ENCODE results near the gene TMEM41A.
"Not testable (repeated sequence)": the region's sequence is repeated elsewhere in the genome, so short reads cannot be mapped to it uniquely, and the experiment has no call there.

TMEM41A gene

GRCh38 chr3:185473290-185473815, 25.5 kb downstream of the TMEM41A start:
- no peak overlapping the region for H3K4me3 ChIP-seq (ENCODE audit: low read depth in 1 of 2, low read length in 2 of 2)
- H2AFZ ChIP-seq (ENCODE audit: low read depth, low read length): no peak overlapping the region
- no peaks in the 10 kb centered on the region for H4K20me1 ChIP-seq (ENCODE audit: insufficient read depth, low read length)
- H3K36me3 ChIP-seq (ENCODE audit: insufficient read depth, low read length): no peaks in the 10 kb centered on the region
- ATAC-seq (ENCODE audit: insufficient read depth, low read depth) (no peak), DNase-seq (no peak)
- H3K9ac ChIP-seq (ENCODE audit: low read depth, low read length): no peak overlapping the region
- H3K4me1 ChIP-seq (ENCODE audit: insufficient read depth, low read length): no peaks in the 10 kb centered on the region
- no peak overlapping the region for H3K27ac ChIP-seq (ENCODE audit: low read length)
- H3K79me2 ChIP-seq (ENCODE audit: insufficient read depth, low read length): no peaks in the 10 kb centered on the region
- H3K9me3 ChIP-seq (ENCODE audit: insufficient read depth, low read length, severe bottlenecking): no peaks in the 10 kb centered on the region
- TF ChIP-seq EZH2 (IDR thresholded peaks at IDR 0.05; ENCODE audit: borderline replicate concordance, low read depth, low read length, severe bottlenecking) (no peak), CTCF (IDR thresholded peaks at IDR 0.05; ENCODE audit: borderline replicate concordance, extremely low read depth, low read length, poor library complexity, severe bottlenecking) (no peak)
- H3K4me2 ChIP-seq (ENCODE audit: insufficient read depth, low read length): no peak overlapping the region
- H3K27me3 ChIP-seq (ENCODE audit: insufficient read depth, low read length, poor library complexity): no peaks in the 10 kb centered on the region

- Histone ChIP-seq H3K9me3 (ENCODE audit: insufficient read depth, low read length, severe bottlenecking) (no peaks in the 10 kb centered on the region), H3K36me3 (ENCODE audit: insufficient read depth, low read length) (no peaks in the 10 kb centered on the region), H4K20me1 (ENCODE audit: insufficient read depth, low read length) (no peaks in the 10 kb centered on the region), H3K4me3 (ENCODE audit: low read depth in 1 of 2, low read length in 2 of 2) (no peak overlapping the region), H2AFZ (ENCODE audit: low read depth, low read length) (no peak overlapping the region), H3K27me3 (ENCODE audit: insufficient read depth, low read length, poor library complexity) (no peaks in the 10 kb centered on the region), H3K4me2 (ENCODE audit: insufficient read depth, low read length) (no peak overlapping the region), H3K4me1 (ENCODE audit: insufficient read depth, low read length) (no peaks in the 10 kb centered on the region), H3K27ac (ENCODE audit: low read length) (no peak overlapping the region), H3K79me2 (ENCODE audit: insufficient read depth, low read length) (no peaks in the 10 kb centered on the region), H3K9ac (ENCODE audit: low read depth, low read length) (no peak overlapping the region)
- TF ChIP-seq CTCF (IDR thresholded peaks at IDR 0.05; ENCODE audit: borderline replicate concordance, extremely low read depth, low read length, poor library complexity, severe bottlenecking): no peak
- no peak for TF ChIP-seq EZH2 (IDR thresholded peaks at IDR 0.05; ENCODE audit: borderline replicate concordance, low read depth, low read length, severe bottlenecking)
- DNase-seq (no peak), ATAC-seq (ENCODE audit: insufficient read depth, low read depth) (no peak)
Observed at GRCh38 chr3:185470323-185470722, 28.5 kb downstream of the TMEM41A start.

GRCh38 chr3:185469542-185469941, 29.3 kb downstream of the TMEM41A start:
- Histone ChIP-seq H3K9ac (ENCODE audit: low read depth, low read length) (no peak overlapping the region), H3K4me2 (ENCODE audit: insufficient read depth, low read length) (no peak overlapping the region), H3K4me1 (ENCODE audit: insufficient read depth, low read length) (no peaks in the 10 kb centered on the region), H3K4me3 (ENCODE audit: low read depth in 1 of 2, low read length in 2 of 2) (no peak overlapping the region), H2AFZ (ENCODE audit: low read depth, low read length) (no peak overlapping the region), H3K27ac (ENCODE audit: low read length) (no peak overlapping the region), H3K27me3 (ENCODE audit: insufficient read depth, low read length, poor library complexity) (no peaks in the 10 kb centered on the region), H4K20me1 (ENCODE audit: insufficient read depth, low read length) (no peaks in the 10 kb centered on the region), H3K9me3 (ENCODE audit: insufficient read depth, low read length, severe bottlenecking) (no peaks in the 10 kb centered on the region), H3K79me2 (ENCODE audit: insufficient read depth, low read length) (no peaks in the 10 kb centered on the region), H3K36me3 (ENCODE audit: insufficient read depth, low read length) (no peaks in the 10 kb centered on the region)
- TF ChIP-seq CTCF (IDR thresholded peaks at IDR 0.05; ENCODE audit: borderline replicate concordance, extremely low read depth, low read length, poor library complexity, severe bottlenecking): no peak
- TF ChIP-seq EZH2 (IDR thresholded peaks at IDR 0.05; ENCODE audit: borderline replicate concordance, low read depth, low read length, severe bottlenecking): no peak
- ATAC-seq (ENCODE audit: insufficient read depth, low read depth) (no peak), DNase-seq (no peak)

GRCh38 chr3:185466123-185466522, 32.7 kb downstream of the TMEM41A start:
- DNase-seq; H3K4me2 ChIP-seq (ENCODE audit: insufficient read depth, low read length); H3K9ac ChIP-seq (ENCODE audit: low read depth, low read length); ATAC-seq (ENCODE audit: insufficient read depth, low read depth); H3K27me3 ChIP-seq (ENCODE audit: insufficient read depth, low read length, poor library complexity); H3K27ac ChIP-seq (ENCODE audit: low read length); H3K4me3 ChIP-seq (ENCODE audit: low read depth in 1 of 2, low read length in 2 of 2); H3K4me1 ChIP-seq (ENCODE audit: insufficient read depth, low read length); H3K36me3 ChIP-seq (ENCODE audit: insufficient read depth, low read length); H3K79me2 ChIP-seq (ENCODE audit: insufficient read depth, low read length); H3K9me3 ChIP-seq (ENCODE audit: insufficient read depth, low read length, severe bottlenecking); H4K20me1 ChIP-seq (ENCODE audit: insufficient read depth, low read length); H2AFZ ChIP-seq (ENCODE audit: low read depth, low read length): not testable (repeated sequence)
